Measurements from ENCODE around the gene PRKAA1. TPM values are rescaled to one million over a fixed set of nuclear protein-coding genes. Genes with fewer than 3 reads are reported as not detected.
A peak's percentile ranks its signal among the peaks of the same experiment; 100 is the strongest.

Gene PRKAA1
- total RNA-seq, 1 donor from 2014 or later, result 67.8 TPM

- DNase-seq (ENCODE audit: low spot score), result no peak
- H3K27me3 Mint-ChIP-seq (ENCODE audit: low read depth), result no peaks in the 10 kb centered on the region
- peak overlapping the region; percentile 62 for H3K27ac Mint-ChIP-seq (ENCODE audit: unreplicated experiment)
- H3K9me3 Mint-ChIP-seq (ENCODE audit: low read depth), result no peaks in the 10 kb centered on the region
- peaks cover 52% of the 10 kb centered on the region for H3K4me1 Mint-ChIP-seq (ENCODE audit: low read depth)
- H3K4me3 Mint-ChIP-seq (ENCODE audit: unreplicated experiment), result peak overlapping the region; percentile 9
- no peak for TF ChIP-seq CTCF (IDR thresholded peaks at IDR 0.05)
- H3K36me3 Mint-ChIP-seq (ENCODE audit: low read depth), result peaks cover 61% of the 10 kb centered on the region
These were observed 34.2 kb upstream of the PRKAA1 start for GRCh38 chr5:40832345-40832744.

- no peak overlapping the region for H3K4me3 Mint-ChIP-seq (ENCODE audit: unreplicated experiment)
- H3K4me1 Mint-ChIP-seq (ENCODE audit: low read depth), result peaks cover 52% of the 10 kb centered on the region
These were observed 33.4 kb upstream of the PRKAA1 start for GRCh38 chr5:40831346-40832210.

GRCh38 chr5:40829748-40830533 is 31.8 kb upstream of the PRKAA1 start:
- peaks cover 65% of the 10 kb centered on the region for H3K36me3 Mint-ChIP-seq (ENCODE audit: low read depth)
- H3K4me3 Mint-ChIP-seq (ENCODE audit: unreplicated experiment), result no peak overlapping the region
- peak overlapping the region; percentile 51 for H3K27ac Mint-ChIP-seq (ENCODE audit: unreplicated experiment)
- no peaks in the 10 kb centered on the region for H3K9me3 Mint-ChIP-seq (ENCODE audit: low read depth)
- DNase-seq (ENCODE audit: low spot score), result no peak
- peaks cover 40% of the 10 kb centered on the region for H3K4me1 Mint-ChIP-seq (ENCODE audit: low read depth)
- H3K27me3 Mint-ChIP-seq (ENCODE audit: low read depth), result no peaks in the 10 kb centered on the region
- no peak for TF ChIP-seq CTCF (IDR thresholded peaks at IDR 0.05)

More at GRCh38 chr5:40831346-40832210, 33.4 kb upstream of the PRKAA1 start:
- no peak for DNase-seq (ENCODE audit: low spot score)
- Mint-ChIP-seq H3K9me3 (ENCODE audit: low read depth) (no peaks in the 10 kb centered on the region), H3K27ac (ENCODE audit: unreplicated experiment) (no peak overlapping the region), H3K36me3 (ENCODE audit: low read depth) (peaks cover 65% of the 10 kb centered on the region), H3K27me3 (ENCODE audit: low read depth) (no peaks in the 10 kb centered on the region)
- no peak for TF ChIP-seq CTCF (IDR thresholded peaks at IDR 0.05)

- no peaks in the 10 kb centered on the region for H3K27me3 Mint-ChIP-seq (ENCODE audit: low read depth)
- peaks cover 34% of the 10 kb centered on the region for H3K4me1 Mint-ChIP-seq (ENCODE audit: low read depth)
- no peaks in the 10 kb centered on the region for H3K9me3 Mint-ChIP-seq (ENCODE audit: low read depth)
- DNase-seq (ENCODE audit: low spot score), result no peak
- peaks cover 60% of the 10 kb centered on the region for H3K36me3 Mint-ChIP-seq (ENCODE audit: low read depth)
- no peak for TF ChIP-seq CTCF (IDR thresholded peaks at IDR 0.05)
- no peak overlapping the region for H3K4me3 Mint-ChIP-seq (ENCODE audit: unreplicated experiment)
- H3K27ac Mint-ChIP-seq (ENCODE audit: unreplicated experiment), result peak overlapping the region; percentile 71
These were observed 30.8 kb upstream of the PRKAA1 start for GRCh38 chr5:40828690-40829661.
